Measurements from ENCODE around the gene ZSCAN5A. TPM values are rescaled to one million over a fixed set of nuclear protein-coding genes. Genes with fewer than 3 reads are reported as not detected.

The ZSCAN5A gene
- total and polyA plus RNA-seq, 9 of the 15 experiments (the other 6 are each of a cell fraction or from before 2014, with no cell fraction given) = 5.8 to 15.3 (median 11.8) TPM

DNA sequence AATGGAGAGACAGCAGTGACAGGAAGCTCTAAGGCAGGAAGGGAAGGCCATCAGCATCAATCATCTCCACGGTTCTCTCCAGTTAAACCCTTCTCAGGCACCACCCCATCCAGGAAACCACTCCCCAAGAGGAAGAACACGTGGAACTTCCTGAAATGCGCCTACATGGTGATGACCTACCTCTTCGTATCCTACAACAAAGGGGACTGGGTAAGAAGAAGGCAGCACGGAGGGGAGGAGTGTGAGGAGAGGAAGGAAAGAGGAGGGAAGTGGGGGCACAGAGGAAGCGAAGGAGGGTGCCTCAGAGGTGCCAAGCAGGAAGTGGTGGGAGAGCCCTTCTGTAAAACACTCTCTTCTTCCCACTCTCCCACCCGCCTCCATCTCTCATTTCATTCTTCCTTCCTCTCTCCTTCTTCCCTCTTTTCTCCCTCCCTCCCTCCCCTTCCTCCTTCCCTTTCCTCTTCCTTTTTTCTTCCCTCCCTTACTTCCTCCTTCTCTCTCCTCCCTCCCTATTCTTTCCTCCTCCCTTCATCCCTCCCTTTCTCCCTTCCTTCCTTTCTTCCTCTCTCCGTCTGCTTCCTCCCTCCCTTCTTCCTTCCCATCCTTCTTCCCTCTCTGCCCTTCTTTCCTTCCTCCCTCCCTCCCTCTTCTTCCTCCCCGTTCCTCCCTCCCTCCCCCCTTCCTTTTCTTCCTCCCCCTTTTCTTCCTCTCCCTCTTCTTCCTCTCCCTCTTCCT lies 12.6 kb downstream of the ZSCAN5A start (continued):
- TF ChIP-seq FOXO4 (CRISPR knock-in tag; IDR thresholded peaks at IDR 0.05) = no peak
- no peak for TF ChIP-seq KAT7 (CRISPR knock-in tag; IDR thresholded peaks at IDR 0.05; ENCODE audit: borderline replicate concordance)
- TF ChIP-seq OTX1 (CRISPR knock-in tag; IDR thresholded peaks at IDR 0.05) = 0 out of 2 replicates have a peak, but pooled peaks have one; percentile 13
- peak; percentile 40; the same call in 1 of the 2 replicates for TF ChIP-seq GABPA (tag; conservative IDR thresholded peaks at IDR 0.05; ENCODE audit: low read depth)
- no peak for TF ChIP-seq TGIF2 (CRISPR knock-in tag; IDR thresholded peaks at IDR 0.05)
- TF ChIP-seq, protein P1, sequence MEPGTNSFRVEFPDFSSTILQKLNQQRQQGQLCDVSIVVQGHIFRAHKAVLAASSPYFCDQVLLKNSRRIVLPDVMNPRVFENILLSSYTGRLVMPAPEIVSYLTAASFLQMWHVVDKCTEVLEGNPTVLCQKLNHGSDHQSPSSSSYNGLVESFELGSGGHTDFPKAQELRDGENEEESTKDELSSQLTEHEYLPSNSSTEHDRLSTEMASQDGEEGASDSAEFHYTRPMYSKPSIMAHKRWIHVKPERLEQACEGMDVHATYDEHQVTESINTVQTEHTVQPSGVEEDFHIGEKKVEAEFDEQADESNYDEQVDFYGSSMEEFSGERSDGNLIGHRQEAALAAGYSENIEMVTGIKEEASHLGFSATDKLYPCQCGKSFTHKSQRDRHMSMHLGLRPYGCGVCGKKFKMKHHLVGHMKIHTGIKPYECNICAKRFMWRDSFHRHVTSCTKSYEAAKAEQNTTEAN (CRISPR knock-in tag; IDR thresholded peaks at IDR 0.05) = no peak
- TF ChIP-seq NCOR1 (IDR thresholded peaks at IDR 0.05) = no peak
- TF ChIP-seq, protein P2, sequence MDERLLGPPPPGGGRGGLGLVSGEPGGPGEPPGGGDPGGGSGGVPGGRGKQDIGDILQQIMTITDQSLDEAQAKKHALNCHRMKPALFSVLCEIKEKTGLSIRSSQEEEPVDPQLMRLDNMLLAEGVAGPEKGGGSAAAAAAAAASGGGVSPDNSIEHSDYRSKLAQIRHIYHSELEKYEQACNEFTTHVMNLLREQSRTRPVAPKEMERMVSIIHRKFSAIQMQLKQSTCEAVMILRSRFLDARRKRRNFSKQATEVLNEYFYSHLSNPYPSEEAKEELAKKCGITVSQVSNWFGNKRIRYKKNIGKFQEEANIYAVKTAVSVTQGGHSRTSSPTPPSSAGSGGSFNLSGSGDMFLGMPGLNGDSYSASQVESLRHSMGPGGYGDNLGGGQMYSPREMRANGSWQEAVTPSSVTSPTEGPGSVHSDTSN (CRISPR knock-in tag; IDR thresholded peaks at IDR 0.05; ENCODE audit: low read depth) = no peak
- TF ChIP-seq, protein P2 (tag; conservative IDR thresholded peaks at IDR 0.05; ENCODE audit: low read depth) = peak; percentile 85
- no peak for TF ChIP-seq ZNF507 (tag; conservative IDR thresholded peaks at IDR 0.05)
- no peak for TF ChIP-seq MYBL2 (IDR thresholded peaks at IDR 0.05; ENCODE audit: low read depth)
- no peak for TF ChIP-seq MYBL2 (CRISPR knock-in tag; IDR thresholded peaks at IDR 0.05; ENCODE audit: borderline replicate concordance)
- TF ChIP-seq, protein P3, sequence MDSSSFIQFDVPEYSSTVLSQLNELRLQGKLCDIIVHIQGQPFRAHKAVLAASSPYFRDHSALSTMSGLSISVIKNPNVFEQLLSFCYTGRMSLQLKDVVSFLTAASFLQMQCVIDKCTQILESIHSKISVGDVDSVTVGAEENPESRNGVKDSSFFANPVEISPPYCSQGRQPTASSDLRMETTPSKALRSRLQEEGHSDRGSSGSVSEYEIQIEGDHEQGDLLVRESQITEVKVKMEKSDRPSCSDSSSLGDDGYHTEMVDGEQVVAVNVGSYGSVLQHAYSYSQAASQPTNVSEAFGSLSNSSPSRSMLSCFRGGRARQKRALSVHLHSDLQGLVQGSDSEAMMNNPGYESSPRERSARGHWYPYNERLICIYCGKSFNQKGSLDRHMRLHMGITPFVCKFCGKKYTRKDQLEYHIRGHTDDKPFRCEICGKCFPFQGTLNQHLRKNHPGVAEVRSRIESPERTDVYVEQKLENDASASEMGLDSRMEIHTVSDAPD (CRISPR knock-in tag; IDR thresholded peaks at IDR 0.05) = no peak

Data from K562 (cell line).